ENCODE measurements around the gene ZNF841. TPM values are rescaled to one million over a fixed set of nuclear protein-coding genes. Genes with fewer than 3 reads are reported as not detected.

The ZNF841 gene
- total and polyA plus RNA-seq, 2 of the 8 experiments (the other 6 are each of a cell fraction or from before 2014, with no cell fraction given), result 4.1 to 17.9 TPM

GRCh38 chr19:52142001-52142595 is 46.5 kb upstream of the ZNF841 start:
- Histone ChIP-seq H3K14ac (ENCODE audit: insufficient read length) (no peak overlapping the region), H3K36me3 (ENCODE audit: control insufficient read depth in 2 of 4, insufficient read depth in 4 of 4, low read length in 3 of 4) (no peaks in the 10 kb centered on the region), H4K91ac (replicated peaks; ENCODE audit: insufficient read length, low read length) (no peak overlapping the region), H4K8ac (ENCODE audit: extremely low read depth, insufficient read depth, low read length) (no peak overlapping the region), H3K79me2 (ENCODE audit: control insufficient read depth in 1 of 2, insufficient read depth in 2 of 2, low read length in 2 of 2) (peaks cover 0 to 12% of the 10 kb centered on the region in 2 experiments; a peak in 3 of 4 replicates), H3K4ac (replicated peaks; ENCODE audit: insufficient read length, low read depth, low read length) (no peak overlapping the region), H2AK5ac (ENCODE audit: low read depth, low read length) (no peak overlapping the region), H3K9ac (replicated peaks in 1 of 4; ENCODE audit: extremely low read depth in 1 of 4, low read depth in 3 of 4, low read length in 3 of 4) (no peak overlapping the region), H3K4me2 (ENCODE audit: insufficient read depth in 1 of 2, low read depth in 2 of 2, low read length in 2 of 2) (no peak overlapping the region), H2BK15ac (ENCODE audit: low read length) (no peak overlapping the region), H2BK5ac (ENCODE audit: low read depth, low read length) (no peak overlapping the region), H3K23me2 (ENCODE audit: low read depth, low read length) (peaks cover 6% of the 10 kb centered on the region; the same call in 1 of the 2 replicates), H2BK120ac (replicated peaks; ENCODE audit: low read depth, low read length) (no peak overlapping the region), H4K5ac (ENCODE audit: insufficient read length, low read depth, low read length) (no peak overlapping the region), H3K18ac (ENCODE audit: extremely low read depth, low read length) (no peak overlapping the region), H3K23ac (ENCODE audit: insufficient read length) (no peak overlapping the region), H3K4me1 (replicated peaks in 1 of 4; ENCODE audit: control insufficient read depth in 3 of 4, insufficient read depth in 4 of 4, low read length in 3 of 4) (peaks cover 0 to 4% (median 0%) of the 10 kb centered on the region in 4 experiments; a peak in 2 of 7 replicates), H2BK12ac (ENCODE audit: low read depth, low read length) (no peak overlapping the region), H3K56ac (replicated peaks; ENCODE audit: insufficient read length, low read depth, low read length) (no peak overlapping the region), H3K27me3 (replicated peaks in 1 of 4; ENCODE audit: control insufficient read depth in 3 of 4, extremely low read depth in 1 of 4, insufficient read depth in 3 of 4, low read length in 3 of 4) (no peaks in the 10 kb centered on the region), H2AFZ (ENCODE audit: low read length) (no peak overlapping the region), H3K79me1 (ENCODE audit: low read depth, low read length) (peaks cover 2% of the 10 kb centered on the region; the same call in 1 of the 2 replicates), H3K27ac (ENCODE audit: low read depth, low read length) (no peak overlapping the region), H4K20me1 (replicated peaks in 1 of 2; ENCODE audit: control insufficient read depth in 1 of 2, insufficient read depth in 2 of 2, low read length in 2 of 2) (no peaks in the 10 kb centered on the region), H3K9me3 (ENCODE audit: insufficient read depth in 2 of 2, low read depth in 1 of 2, low read length in 1 of 2) (peaks cover 13 to 16% of the 10 kb centered on the region in 2 experiments), H3K4me3 (ENCODE audit: extremely low read depth in 1 of 4, insufficient read depth in 2 of 4, low read depth in 3 of 4, low read length in 4 of 4) (no peak overlapping the region), H2BK20ac (ENCODE audit: low read length) (no peak overlapping the region)
- CTCF ChIA-PET (ENCODE audit: partially characterized antibody), result no interaction called here
- POLR2A ChIA-PET (ENCODE audit: partially characterized antibody), result interaction anchor here (1.0 to 1.4 kb wide), 2 partner anchors 30 to 47 kb away, joined by 4 read pairs; partner anchors contain the start of gene PPP2R1A
- 86% methylated on average over 3 of the region's 3 CpGs; no CpG with 5 or more reads in 1 of the 2 experiments for WGBS, 2 experiments (ENCODE audit: extremely low coverage in 1 of 2, insufficient coverage in 1 of 2, insufficient read length in 1 of 2, insufficient replicate concordance in 2 of 2, low coverage in 1 of 2, low lambda C conversion rate in 2 of 2, missing lambda C conversion rate in 1 of 2)
- TF ChIP-seq ATF2 (IDR thresholded peaks at IDR 0.05; ENCODE audit: low read length) (no peak), SP4 (IDR thresholded peaks at IDR 0.05; ENCODE audit: low read length) (no peak), ATF3 (IDR thresholded peaks at IDR 0.05; ENCODE audit: insufficient read depth, low read depth, low read length) (no peak), SIN3A (conservative IDR thresholded peaks at IDR 0.05 in 1 of 2, IDR thresholded peaks at IDR 0.05 in 1 of 2; ENCODE audit: low read depth in 1 of 2, low read length in 2 of 2) (no peak), TAF7 (optimal IDR thresholded peaks at IDR 0.05; ENCODE audit: borderline replicate concordance, low read depth, low read length) (no peak), FOSL1 (IDR thresholded peaks at IDR 0.05; ENCODE audit: insufficient read depth, low read depth, low read length) (no peak)
- no peak for FAIRE-seq
- DNase-seq (ENCODE audit: low read depth in 1 of 2, low spot score in 2 of 2), result no peak

All from H1 (cell line).